SK-N-SH (cell line): ENCODE data around the gene TIMM22. TPM values are rescaled to one million over a fixed set of nuclear protein-coding genes. Genes with fewer than 3 reads are reported as not detected.

Experiments
- CTCF ChIA-PET: fragments of 300-600, 350-600 bp; formaldehyde crosslinking; extraction: SDS; loops from one replicate; lab custom pipeline; 2021; lab: Yijun Ruan, JAX
- POLR2A ChIA-PET: fragments of 350-600 bp; sonication (Branson Sonifier 250); formaldehyde crosslinking; extraction: SDS; loops from one replicate; lab custom pipeline; 2020; ENCODE audit warnings: antibody characterized with exemption, inconsistent platforms; lab: Yijun Ruan, JAX
- DNase-seq: peaks from one replicate; pipeline ENCODE4 v3.0.0; 2012
- H2AFZ ChIP-seq: fragments of 200-600 bp; sonication (generic); 2 replicates; pipeline ENCODE4 v1.8.1; 2016; ENCODE audit warnings: antibody characterized with exemption, mild to moderate bottlenecking, low read depth
- H3F3A ChIP-seq: fragments of 200-600 bp; sonication (generic); replicated peaks from 2 replicates; pipeline ENCODE3; 2016; ENCODE audit warnings: antibody characterized with exemption, mild to moderate bottlenecking; ENCODE audit not compliant: insufficient read depth
- H3K27ac ChIP-seq, 2 experiments: fragments of 200-500 bp in 1 of 2; fragments of 200-600 bp in 1 of 2; sonication (Bioruptor generic) in 1 of 2; sonication (generic), shearing (Covaris generic) in 1 of 2; 2 replicates each; pipeline versions ENCODE4 v1.5.1 to v1.6.1; 2014 to 2016; ENCODE audit warnings: low read depth in 2 of 2, inconsistent platforms in 1 of 2, low read length in 1 of 2, mild to moderate bottlenecking in 1 of 2, mixed read lengths in 1 of 2
- H3K27me3 ChIP-seq: fragments of 200-600 bp; sonication (generic), shearing (Covaris generic); 2 replicates; pipeline ENCODE4 v1.6.1; 2016; ENCODE audit warnings: mixed run types; ENCODE audit not compliant: insufficient read depth
- H3K36me3 ChIP-seq, 2 experiments: fragments of 200-500 bp in 1 of 2; fragments of 200-600 bp in 1 of 2; sonication (Bioruptor generic) in 1 of 2; sonication (generic) in 1 of 2; replicated peaks in 1 of 2; 2 replicates each; pipeline versions ENCODE3 to v1.5.1; 2014 to 2016; ENCODE audit warnings: low read length in 1 of 2, mild to moderate bottlenecking in 1 of 2; ENCODE audit not compliant: insufficient read depth in 2 of 2, control insufficient read depth in 1 of 2
- H3K4me1 ChIP-seq, 2 experiments: fragments of 200-500 bp in 1 of 2; fragments of 200-600 bp in 1 of 2; sonication (Bioruptor generic) in 1 of 2; sonication (generic), shearing (Covaris generic) in 1 of 2; 2 replicates each; pipeline versions ENCODE4 v1.5.1 to v1.6.1; 2014 to 2016; ENCODE audit warnings: low read depth in 1 of 2, low read length in 1 of 2, mixed run types in 1 of 2; ENCODE audit not compliant: insufficient read depth in 2 of 2, control insufficient read depth in 1 of 2
- H3K4me2 ChIP-seq: fragments of 200-600 bp; sonication (generic), shearing (Covaris generic); 2 replicates; pipeline ENCODE4 v1.6.1; 2017; ENCODE audit warnings: mixed run types
- H3K4me3 ChIP-seq, 2 experiments: fragments of 200-500 bp in 1 of 2; fragments of 200-600 bp in 1 of 2; sonication (Bioruptor generic) in 1 of 2; sonication (generic), shearing (Covaris generic) in 1 of 2; 2 replicates each; pipeline versions ENCODE4 v1.5.1 to v1.8.1; 2014 to 2016; ENCODE audit warnings: low read depth in 2 of 2, inconsistent platforms in 1 of 2, low read length in 1 of 2, mild to moderate bottlenecking in 1 of 2, mixed read lengths in 1 of 2, moderate library complexity in 1 of 2
- H3K79me2 ChIP-seq: fragments of 200-600 bp; sonication (generic); 2 replicates; pipeline ENCODE4 v1.8.1; 2017; ENCODE audit warnings: mild to moderate bottlenecking; ENCODE audit not compliant: insufficient read depth
- H3K9ac ChIP-seq: fragments of 200-600 bp; sonication (generic); 2 replicates; pipeline ENCODE4 v1.6.1; 2017; ENCODE audit warnings: mixed run types
- H3K9me2 ChIP-seq: fragments of 200-600 bp; sonication (generic); 2 replicates; pipeline ENCODE4 v1.6.1; 2017; ENCODE audit warnings: mixed run types
- H3K9me3 ChIP-seq: fragments of 200-600 bp; sonication (generic); 2 replicates; pipeline ENCODE4 v1.6.1; 2017; ENCODE audit warnings: mixed run types, mild to moderate bottlenecking, moderate library complexity
- H4K20me1 ChIP-seq: fragments of 200-600 bp; sonication (generic); 2 replicates; pipeline ENCODE4 v1.6.1; 2017; ENCODE audit warnings: mild to moderate bottlenecking, mixed run types; ENCODE audit not compliant: insufficient read depth
- CHD2 ChIP-seq: fragments of 150-350 bp; IDR thresholded peaks from 2 replicates; pipeline ENCODE4 v1.6.1; 2018; ENCODE audit warnings: low read length; ENCODE audit not compliant: partially characterized antibody
- CTCF ChIP-seq: fragments of 200-600 bp; sonication (generic); IDR thresholded peaks from 2 replicates; pipeline ENCODE4 v1.6.1; 2017; ENCODE audit warnings: antibody characterized with exemption, mild to moderate bottlenecking, moderate library complexity
- ELF1 ChIP-seq: IDR thresholded peaks from 2 replicates; pipeline ENCODE4 v1.4.0; 2012
- EZH2phosphoT487 ChIP-seq: fragments of 200-600 bp; sonication (generic); IDR thresholded peaks from 2 replicates; pipeline ENCODE4 v1.6.1; 2017; ENCODE audit warnings: low read depth, mixed run types, mild to moderate bottlenecking, antibody characterized with exemption, moderate library complexity, borderline replicate concordance
- FOSL2 ChIP-seq: IDR thresholded peaks from 2 replicates; pipeline ENCODE4 v1.4.0; 2012; ENCODE audit warnings: low read depth, mild to moderate bottlenecking, moderate library complexity, borderline replicate concordance
- JUND ChIP-seq: IDR thresholded peaks from 2 replicates; pipeline ENCODE4 v1.4.0; 2012
- MAX ChIP-seq: IDR thresholded peaks from 2 replicates; pipeline ENCODE4 v1.4.0; 2012; ENCODE audit warnings: low read depth
- NFIC ChIP-seq: IDR thresholded peaks from 2 replicates; pipeline ENCODE4 v1.4.0; 2012; ENCODE audit warnings: borderline replicate concordance
- RAD21 ChIP-seq: IDR thresholded peaks from 2 replicates; pipeline ENCODE4 v1.6.1; 2012; ENCODE audit warnings: mild to moderate bottlenecking, low read length
- REST ChIP-seq: IDR thresholded peaks from 2 replicates; pipeline ENCODE4 v1.6.1; 2012; ENCODE audit warnings: mild to moderate bottlenecking, low read depth, low read length, moderate library complexity
- RFX5 ChIP-seq: IDR thresholded peaks from 2 replicates; pipeline ENCODE4 v1.6.1; 2012; ENCODE audit warnings: mild to moderate bottlenecking, improper control_type of control experiment, low read length
- RXRA ChIP-seq: IDR thresholded peaks from 2 replicates; pipeline ENCODE4 v1.4.0; 2012; ENCODE audit warnings: low read depth, mild to moderate bottlenecking, borderline replicate concordance
- SMC3 ChIP-seq: IDR thresholded peaks from 2 replicates; pipeline ENCODE4 v1.6.1; 2012; ENCODE audit warnings: low read depth, low read length, improper control_type of control experiment
- TAF1 ChIP-seq: IDR thresholded peaks from 2 replicates; pipeline ENCODE4 v1.6.1; 2012; ENCODE audit warnings: low read depth, mild to moderate bottlenecking, low read length, moderate library complexity, borderline replicate concordance
- TCF12 ChIP-seq: IDR thresholded peaks from 2 replicates; pipeline ENCODE4 v1.4.0; 2012
- YY1 ChIP-seq: IDR thresholded peaks from 2 replicates; pipeline ENCODE4 v1.4.0; 2012; ENCODE audit warnings: low read depth, mild to moderate bottlenecking
- WGBS: methylation state at CpG from one replicate; pipeline ENCODE4 v1.1.6; 2017; ENCODE audit warnings: low lambda C conversion rate; 5-methylcytosine and 5-hydroxymethylcytosine counted together
- polyA plus RNA-seq, 3 experiments: library from polyadenylated mRNA; depleted of rRNA; stranded (reverse); fragments of >200 nt; gene quantifications; 2 replicates each; pipeline ENCODE4 v1.2.3, GENCODE V29; 2012
- TF ChIP-seq, protein P1 (sequence below): IDR thresholded peaks from 2 replicates; pipeline ENCODE4 v1.4.0; 2012; ENCODE audit warnings: low read depth, borderline replicate concordance

TIMM22 gene
- polyA plus RNA-seq, 1 of the 3 experiments (the other 2 are of a cell fraction) = 9.9 TPM

DNA sequence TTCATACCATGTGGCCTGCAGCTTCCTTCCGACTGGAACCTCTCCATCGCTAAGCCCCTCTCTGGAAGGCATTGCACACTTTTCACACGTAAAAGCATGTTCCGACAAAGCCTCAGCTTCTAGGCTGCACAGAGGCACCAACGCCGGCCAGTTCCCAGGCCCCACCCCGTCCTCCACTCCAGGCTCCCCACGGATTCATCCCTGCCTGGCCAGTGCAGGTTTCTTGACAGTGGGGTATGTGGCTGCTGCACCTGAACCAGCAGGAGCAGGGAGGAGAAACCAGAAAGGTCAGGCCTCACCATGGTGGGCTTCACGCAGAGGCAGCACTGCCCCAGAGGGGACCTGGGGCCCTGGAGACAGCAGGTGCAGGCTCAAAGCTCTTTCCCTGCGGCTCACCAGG is 14.2 kb downstream of the TIMM22 start (continued):
- TF ChIP-seq RXRA (no peak), ELF1 (no peak), RAD21 (no peak)

GRCh38 chr17:1011760-1012735 is 15.1 kb downstream of the TIMM22 start:
- POLR2A ChIA-PET = no interaction called here
- DNase-seq = no peak
- Histone ChIP-seq H3K79me2 (no peaks in the 10 kb centered on the region), H3K27ac (no peak overlapping the region), H3K4me1 (no peaks in the 10 kb centered on the region), H3K27me3 (no peaks in the 10 kb centered on the region), H3K4me3 (no peak overlapping the region), H2AFZ (no peak overlapping the region), H3K9me2 (no peaks in the 10 kb centered on the region), H3K9me3 (no peaks in the 10 kb centered on the region), H3K9ac (no peak overlapping the region), H3K36me3 (peaks cover 7 to 36% of the 10 kb centered on the region in 2 experiments), H4K20me1 (no peaks in the 10 kb centered on the region), H3F3A (no peaks in the 10 kb centered on the region), H3K4me2 (no peak overlapping the region)
- TF ChIP-seq TCF12 = no peak
- TF ChIP-seq RFX5 = no peak
- no peak for TF ChIP-seq YY1
- TF ChIP-seq TAF1 = no peak
- no peak for TF ChIP-seq FOSL2
- no peak for TF ChIP-seq SMC3
- TF ChIP-seq EZH2phosphoT487 = no peak
- TF ChIP-seq, protein P1, sequence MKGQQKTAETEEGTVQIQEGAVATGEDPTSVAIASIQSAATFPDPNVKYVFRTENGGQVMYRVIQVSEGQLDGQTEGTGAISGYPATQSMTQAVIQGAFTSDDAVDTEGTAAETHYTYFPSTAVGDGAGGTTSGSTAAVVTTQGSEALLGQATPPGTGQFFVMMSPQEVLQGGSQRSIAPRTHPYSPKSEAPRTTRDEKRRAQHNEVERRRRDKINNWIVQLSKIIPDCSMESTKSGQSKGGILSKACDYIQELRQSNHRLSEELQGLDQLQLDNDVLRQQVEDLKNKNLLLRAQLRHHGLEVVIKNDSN = no peak
- TF ChIP-seq RAD21 = no peak
- TF ChIP-seq REST = no peak
- no peak for TF ChIP-seq CHD2
- TF ChIP-seq JUND = no peak
- TF ChIP-seq MAX = no peak
- no peak for TF ChIP-seq RXRA
- no peak for TF ChIP-seq NFIC
- no peak for TF ChIP-seq CTCF
- CTCF ChIA-PET = interaction anchor here (1.0 to 2.1 kb wide), 6 partner anchors 9 to 47 kb away, joined by 3 to 7 read pairs (median 3); partner anchors contain the start of gene TIMM22
- WGBS = 97% methylated on average over 38 of the region's 57 CpGs
